A549 treated with Hydrocortisone at 1 μM for 4 hours (cell line): Measurements from ENCODE around the gene OR51E2. TPM values are rescaled to one million over a fixed set of nuclear protein-coding genes. Genes with fewer than 3 reads are reported as not detected.

ENCODE experiments used
- total RNA-seq: library from RNA; stranded (reverse); fragments of 200-300 nt; extraction: Qiagen RNA extraction; gene quantifications from 5 replicates; pipeline ENCODE4 v1.2.3, GENCODE V29; 2022

Gene OR51E2
- not detected in 5 replicates for total RNA-seq

DNA sequence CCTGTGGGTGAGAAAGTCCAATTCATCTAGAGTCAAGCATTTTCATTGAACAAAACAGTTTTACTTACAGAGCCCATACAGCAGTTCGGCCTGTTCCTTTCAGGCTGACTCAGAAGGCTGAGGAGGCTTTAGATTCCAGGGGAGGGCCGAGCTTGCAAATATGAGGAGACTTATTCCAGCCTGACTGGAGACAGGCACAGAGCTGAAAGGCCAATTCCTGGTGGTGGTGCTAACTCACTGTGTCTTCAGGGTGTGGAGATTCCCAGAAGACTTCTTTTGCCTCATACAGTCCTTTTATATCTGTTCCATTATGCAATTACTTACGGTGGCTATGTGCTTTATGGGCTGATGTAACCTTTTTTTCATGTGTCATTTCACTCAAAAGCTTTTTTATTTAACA, at the start of gene OR51E2:
Gene OR51E2 (minus strand): TSS at position 269 of the 400 bp plus-strand sequence. CDS start 15,142 bp downstream, outside the sequence.

GRCh38 chr11:4704054-4704789, 6.6 kb upstream of the OR51E2 start, which contains the start of gene MMP26:
Gene MMP26, plus strand, starts transcription at chr11:4704784.

GRCh38 chr11:4643682-4644081, 54.0 kb downstream of the OR51E2 start, which contains the start of gene OR51E1:
Gene OR51E1, plus strand, starts transcription at chr11:4643982. Its CDS starts 8,545 bp downstream, at chr11:4652527.

GRCh38 chr11:4636962-4637661, 60.5 kb downstream of the OR51E2 start, which contains the start of gene OR51D1:
Gene OR51D1, plus strand, starts transcription at chr11:4637477. Its CDS starts 2,314 bp downstream, at chr11:4639791.

Other genes with a start within 250 kb of the OR51E2 start
- gene OR52K2, start 248.6 kb downstream of the OR51E2 start, total RNA-seq, result not detected in 5 replicates
- gene OR52K1, start 215.2 kb downstream of the OR51E2 start, total RNA-seq, result not detected in 5 replicates
- gene OR52M1, start 152.7 kb downstream of the OR51E2 start, total RNA-seq, result not detected in 5 replicates
- gene OR52I2, start 116.1 kb downstream of the OR51E2 start, total RNA-seq, result not detected in 5 replicates
- gene OR52I1, start 103.8 kb downstream of the OR51E2 start, total RNA-seq, result not detected in 5 replicates
- 7.1 to 13.2 TPM (median 9.3 TPM) in 5 replicates for gene TRIM68, start 89.6 kb downstream of the OR51E2 start, total RNA-seq
- gene OR51D1, start 60.4 kb downstream of the OR51E2 start, total RNA-seq, result not detected in 5 replicates
- not detected in 5 replicates for gene OR51E1, start 53.9 kb downstream of the OR51E2 start, total RNA-seq
- gene MMP26, start 6.9 kb upstream of the OR51E2 start, total RNA-seq, result not detected in 5 replicates
- not detected in 5 replicates for gene OR51F1, start 72.1 kb upstream of the OR51E2 start, total RNA-seq
- gene OR52R1, start 106.5 kb upstream of the OR51E2 start, total RNA-seq, result not detected in 5 replicates
- not detected in 5 replicates for gene OR51F2, start 123.5 kb upstream of the OR51E2 start, total RNA-seq
- gene OR51S1, start 151.4 kb upstream of the OR51E2 start, total RNA-seq, result not detected in 5 replicates
- gene OR51T1, start 184.0 kb upstream of the OR51E2 start, total RNA-seq, result not detected in 5 replicates
- gene OR51A7, start 205.9 kb upstream of the OR51E2 start, total RNA-seq, result not detected in 5 replicates
- not detected in 5 replicates for gene OR51G2, start 221.5 kb upstream of the OR51E2 start, total RNA-seq
- not detected in 5 replicates for gene OR51G1, start 226.5 kb upstream of the OR51E2 start, total RNA-seq
- not detected in 5 replicates for gene OR51A4, start 249.8 kb upstream of the OR51E2 start, total RNA-seq